Measurements from ENCODE around the gene SPIRE1.

Gene SPIRE1

DNA sequence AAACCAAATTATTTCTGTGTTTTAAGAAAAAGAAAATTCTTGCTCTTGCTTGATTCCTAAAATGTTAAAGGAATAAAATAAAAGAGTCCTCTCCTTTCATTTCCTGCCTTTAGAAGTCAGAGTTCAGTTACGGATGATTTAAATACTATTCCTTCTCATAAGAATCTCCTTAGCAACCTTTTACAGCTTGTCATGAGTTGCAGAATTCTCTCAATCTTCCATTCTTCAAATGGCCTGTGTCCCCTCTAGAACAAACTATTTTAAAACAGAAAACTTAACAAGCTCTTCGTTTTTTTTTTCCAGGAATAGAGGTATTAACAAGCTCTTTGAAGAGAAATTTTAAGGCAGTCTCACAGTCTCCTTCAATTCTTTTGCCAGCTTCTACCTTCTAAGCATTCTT, 42.2 kb downstream of the SPIRE1 start:
- peaks cover 0 to 9% of the 10 kb centered on the region in 2 donors for H3K9me3 ChIP-seq (replicated peaks in 1 of 2; ENCODE audit: control insufficient read depth in 2 of 2, insufficient read depth in 1 of 2, low read depth in 1 of 2, low read length in 2 of 2)
- H3K4me1 ChIP-seq (ENCODE audit: control insufficient read depth in 2 of 2, insufficient read depth in 1 of 2, low read depth in 1 of 2, low read length in 2 of 2), result peaks cover 2 to 6% of the 10 kb centered on the region in 2 donors
- no peak for DNase-seq (ENCODE audit: low spot score)
- H2BK5ac ChIP-seq (ENCODE audit: low read length), result no peak overlapping the region
- H4K91ac ChIP-seq (ENCODE audit: low read depth, low read length, poor library complexity), result no peak overlapping the region
- H3K9ac ChIP-seq (ENCODE audit: low read depth, low read length, poor library complexity), result no peak overlapping the region
- no peak overlapping the region for H3K23ac ChIP-seq (ENCODE audit: low read depth, low read length, poor library complexity)
- H2AFZ ChIP-seq (ENCODE audit: low read length), result peak overlapping the region; percentile 43
- H3K14ac ChIP-seq (ENCODE audit: low read length), result no peak overlapping the region
- no peaks in the 10 kb centered on the region for H3K79me1 ChIP-seq (ENCODE audit: low read depth, low read length)
- WGBS, 2 donors (ENCODE audit: extremely low coverage in 2 of 2, insufficient read length in 2 of 2, insufficient replicate concordance in 1 of 2), result no CpG with 5 or more reads among the region's 2 CpGs
- no peak overlapping the region for H3K4me3 ChIP-seq (ENCODE audit: low read length in 2 of 2)
- no peak overlapping the region for H2BK120ac ChIP-seq (ENCODE audit: low read depth, low read length)
- no peaks in the 10 kb centered on the region for H3K27me3 ChIP-seq (ENCODE audit: control insufficient read depth in 3 of 3, insufficient read depth in 3 of 3, low read depth in 1 of 3, low read length in 3 of 3)
- peaks cover 0 to 5% of the 10 kb centered on the region in 2 donors for H3K36me3 ChIP-seq (replicated peaks in 1 of 2; ENCODE audit: control insufficient read depth in 2 of 2, insufficient read depth in 2 of 2, low read length in 2 of 2)
- no peak overlapping the region for H2AK5ac ChIP-seq (ENCODE audit: low read depth, low read length)
- no peak overlapping the region for H3K4ac ChIP-seq (ENCODE audit: low read length)
- no peak overlapping the region for H3K4me2 ChIP-seq (ENCODE audit: insufficient read depth, low read length, poor library complexity, severe bottlenecking)
- no peak overlapping the region for H3K18ac ChIP-seq (ENCODE audit: low read length)
- H3K27ac ChIP-seq (replicated peaks; ENCODE audit: low read length), result no peak overlapping the region
- no peak overlapping the region for H4K8ac ChIP-seq (ENCODE audit: low read depth, low read length)
- no peak overlapping the region for H2BK12ac ChIP-seq (ENCODE audit: low read length)
- H2BK15ac ChIP-seq (ENCODE audit: low read length), result no peak overlapping the region

DNA sequence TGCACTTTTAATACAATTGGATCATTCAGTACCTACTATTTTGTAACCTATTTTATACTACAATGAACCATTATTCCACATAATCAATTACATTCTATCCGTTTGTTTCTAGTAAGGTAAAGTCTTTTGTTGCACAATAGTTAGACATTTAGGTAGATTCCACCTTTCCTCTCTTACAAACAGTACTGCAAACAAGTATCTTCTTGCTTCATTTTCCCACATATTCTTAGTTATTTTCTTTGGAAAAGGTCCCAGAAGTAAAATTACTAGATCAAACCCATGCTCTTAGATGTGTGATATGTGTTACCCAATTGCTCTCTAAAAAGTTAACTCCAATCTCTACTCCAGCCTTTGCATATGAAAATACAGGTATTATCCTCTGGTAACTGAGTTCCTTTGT, 49.6 kb downstream of the SPIRE1 start:
- H3K27ac ChIP-seq (replicated peaks; ENCODE audit: low read length), result no peak overlapping the region
- no peak overlapping the region for H2AFZ ChIP-seq (ENCODE audit: low read length)
- no peak for DNase-seq (ENCODE audit: low spot score)
- no peak overlapping the region for H3K4me2 ChIP-seq (ENCODE audit: insufficient read depth, low read length, poor library complexity, severe bottlenecking)
- H2AK5ac ChIP-seq (ENCODE audit: low read depth, low read length), result no peak overlapping the region
- no peak overlapping the region for H2BK5ac ChIP-seq (ENCODE audit: low read length)
- H3K14ac ChIP-seq (ENCODE audit: low read length), result no peak overlapping the region
- no peak overlapping the region for H3K4ac ChIP-seq (ENCODE audit: low read length)
- no peaks in the 10 kb centered on the region for H3K9me3 ChIP-seq (replicated peaks in 1 of 2; ENCODE audit: control insufficient read depth in 2 of 2, insufficient read depth in 1 of 2, low read depth in 1 of 2, low read length in 2 of 2)
- no peak overlapping the region for H3K23ac ChIP-seq (ENCODE audit: low read depth, low read length, poor library complexity)
- no peak overlapping the region for H2BK120ac ChIP-seq (ENCODE audit: low read depth, low read length)
- H4K91ac ChIP-seq (ENCODE audit: low read depth, low read length, poor library complexity), result no peak overlapping the region
- no peak overlapping the region for H3K9ac ChIP-seq (ENCODE audit: low read depth, low read length, poor library complexity)
- H4K8ac ChIP-seq (ENCODE audit: low read depth, low read length), result no peak overlapping the region
- H2BK15ac ChIP-seq (ENCODE audit: low read length), result no peak overlapping the region
- H3K27me3 ChIP-seq (ENCODE audit: control insufficient read depth in 3 of 3, insufficient read depth in 3 of 3, low read depth in 1 of 3, low read length in 3 of 3), result no peaks in the 10 kb centered on the region
- WGBS, 2 donors (ENCODE audit: extremely low coverage in 2 of 2, insufficient read length in 2 of 2, insufficient replicate concordance in 1 of 2), result no CpG with 5 or more reads among the region's 1 CpG
- H3K4me3 ChIP-seq (ENCODE audit: low read length in 2 of 2), result no peak overlapping the region
- H3K36me3 ChIP-seq (replicated peaks in 1 of 2; ENCODE audit: control insufficient read depth in 2 of 2, insufficient read depth in 2 of 2, low read length in 2 of 2), result no peaks in the 10 kb centered on the region
- no peak overlapping the region for H2BK12ac ChIP-seq (ENCODE audit: low read length)
- peaks cover 0 to 3% of the 10 kb centered on the region in 2 donors for H3K4me1 ChIP-seq (ENCODE audit: control insufficient read depth in 2 of 2, insufficient read depth in 1 of 2, low read depth in 1 of 2, low read length in 2 of 2)
- H3K18ac ChIP-seq (ENCODE audit: low read length), result no peak overlapping the region
- no peaks in the 10 kb centered on the region for H3K79me1 ChIP-seq (ENCODE audit: low read depth, low read length)

DNA sequence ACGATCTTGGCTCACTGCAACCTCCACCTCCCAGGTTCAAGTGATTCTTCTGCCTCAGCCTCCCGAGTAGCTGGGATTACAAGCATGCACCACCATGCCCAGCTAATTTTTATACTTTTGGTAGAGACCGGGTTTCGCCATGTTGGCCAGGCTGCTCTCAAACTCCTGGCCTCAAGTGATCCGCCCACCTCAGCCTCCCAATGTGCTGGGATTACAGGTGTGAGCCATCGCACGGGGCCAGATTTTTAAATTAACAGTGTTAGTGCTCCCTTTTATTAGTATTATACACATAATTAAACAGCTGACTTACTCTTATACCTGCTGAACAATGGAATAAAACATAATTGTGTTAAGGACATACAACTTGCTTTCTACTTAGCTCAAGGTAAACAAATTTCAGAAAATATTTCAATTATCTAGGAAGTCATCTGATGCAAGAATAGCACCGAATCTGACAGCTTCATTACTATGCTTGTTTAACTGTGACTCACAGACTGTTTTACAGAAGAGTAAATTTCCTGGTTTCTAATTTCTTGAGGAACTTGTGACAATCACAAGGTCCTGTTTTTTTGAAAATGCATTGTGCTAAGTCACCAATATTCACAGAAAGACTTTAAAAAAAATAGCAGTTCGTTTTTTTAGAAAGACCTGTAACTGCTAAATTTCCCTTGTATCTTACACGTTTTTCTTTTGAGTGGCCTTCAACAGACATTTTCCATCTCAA, 51.2 kb downstream of the SPIRE1 start:
- DNase-seq (ENCODE audit: low spot score), result no peak
- Histone ChIP-seq H3K4ac (ENCODE audit: low read length) (no peak overlapping the region), H3K36me3 (replicated peaks in 1 of 2; ENCODE audit: control insufficient read depth in 2 of 2, insufficient read depth in 2 of 2, low read length in 2 of 2) (no peaks in the 10 kb centered on the region), H3K4me3 (ENCODE audit: low read length in 2 of 2) (no peak overlapping the region), H2AK5ac (ENCODE audit: low read depth, low read length) (no peak overlapping the region), H2BK15ac (ENCODE audit: low read length) (no peak overlapping the region), H3K18ac (ENCODE audit: low read length) (no peak overlapping the region), H3K27ac (replicated peaks; ENCODE audit: low read length) (no peak overlapping the region), H3K14ac (ENCODE audit: low read length) (no peak overlapping the region), H2AFZ (ENCODE audit: low read length) (no peak overlapping the region), H3K9ac (ENCODE audit: low read depth, low read length, poor library complexity) (no peak overlapping the region), H3K4me2 (ENCODE audit: insufficient read depth, low read length, poor library complexity, severe bottlenecking) (no peak overlapping the region), H3K27me3 (ENCODE audit: control insufficient read depth in 3 of 3, insufficient read depth in 3 of 3, low read depth in 1 of 3, low read length in 3 of 3) (no peaks in the 10 kb centered on the region), H3K4me1 (ENCODE audit: control insufficient read depth in 2 of 2, insufficient read depth in 1 of 2, low read depth in 1 of 2, low read length in 2 of 2) (peaks cover 0 to 3% of the 10 kb centered on the region in 2 donors), H2BK120ac (ENCODE audit: low read depth, low read length) (no peak overlapping the region), H4K91ac (ENCODE audit: low read depth, low read length, poor library complexity) (no peak overlapping the region), H4K8ac (ENCODE audit: low read depth, low read length) (no peak overlapping the region), H3K79me1 (ENCODE audit: low read depth, low read length) (no peaks in the 10 kb centered on the region), H3K23ac (ENCODE audit: low read depth, low read length, poor library complexity) (no peak overlapping the region), H3K9me3 (replicated peaks in 1 of 2; ENCODE audit: control insufficient read depth in 2 of 2, insufficient read depth in 1 of 2, low read depth in 1 of 2, low read length in 2 of 2) (no peaks in the 10 kb centered on the region), H2BK12ac (ENCODE audit: low read length) (no peak overlapping the region), H2BK5ac (ENCODE audit: low read length) (no peak overlapping the region)
- no CpG with 5 or more reads among the region's 10 CpGs for WGBS, 2 donors (ENCODE audit: extremely low coverage in 2 of 2, insufficient read length in 2 of 2, insufficient replicate concordance in 1 of 2)

DNA sequence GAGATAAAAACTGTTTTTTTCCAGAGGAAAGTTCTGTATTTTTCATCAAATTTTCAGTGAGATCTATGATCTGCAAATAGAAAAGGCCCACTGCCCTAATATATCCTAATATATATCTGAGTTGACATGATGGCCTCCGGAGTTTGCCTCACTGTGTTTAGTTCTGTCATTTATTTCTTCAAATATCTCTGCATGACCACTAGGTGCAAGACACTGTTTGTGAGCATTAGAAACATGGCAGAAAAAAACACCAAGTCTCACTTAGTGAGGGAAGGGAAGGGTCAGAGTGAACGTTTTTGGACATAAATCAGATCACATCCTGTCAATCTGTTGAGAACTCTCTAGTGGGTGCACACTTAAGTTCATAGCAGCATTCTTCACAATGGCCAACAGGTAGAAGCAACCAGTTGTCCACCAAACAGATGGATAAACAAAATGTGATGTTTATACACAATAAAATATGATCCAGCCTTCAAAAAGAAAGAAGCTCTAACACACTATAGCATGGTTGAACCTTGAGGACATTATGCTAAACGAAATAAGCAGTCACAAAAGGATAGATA, 53.4 kb downstream of the SPIRE1 start:
- Histone ChIP-seq H4K91ac (ENCODE audit: low read depth, low read length, poor library complexity) (no peak overlapping the region), H3K23ac (ENCODE audit: low read depth, low read length, poor library complexity) (no peak overlapping the region), H2BK12ac (ENCODE audit: low read length) (no peak overlapping the region), H3K27me3 (ENCODE audit: control insufficient read depth in 3 of 3, insufficient read depth in 3 of 3, low read depth in 1 of 3, low read length in 3 of 3) (no peaks in the 10 kb centered on the region), H3K18ac (ENCODE audit: low read length) (no peak overlapping the region), H3K27ac (replicated peaks; ENCODE audit: low read length) (no peak overlapping the region), H3K4ac (ENCODE audit: low read length) (no peak overlapping the region), H2AFZ (ENCODE audit: low read length) (no peak overlapping the region), H2BK120ac (ENCODE audit: low read depth, low read length) (no peak overlapping the region), H3K9me3 (replicated peaks in 1 of 2; ENCODE audit: control insufficient read depth in 2 of 2, insufficient read depth in 1 of 2, low read depth in 1 of 2, low read length in 2 of 2) (no peaks in the 10 kb centered on the region), H2BK5ac (ENCODE audit: low read length) (no peak overlapping the region), H2AK5ac (ENCODE audit: low read depth, low read length) (no peak overlapping the region), H3K79me1 (ENCODE audit: low read depth, low read length) (no peaks in the 10 kb centered on the region), H3K36me3 (replicated peaks in 1 of 2; ENCODE audit: control insufficient read depth in 2 of 2, insufficient read depth in 2 of 2, low read length in 2 of 2) (no peaks in the 10 kb centered on the region), H2BK15ac (ENCODE audit: low read length) (no peak overlapping the region), H3K4me3 (ENCODE audit: low read length in 2 of 2) (no peak overlapping the region), H3K14ac (ENCODE audit: low read length) (no peak overlapping the region), H3K4me2 (ENCODE audit: insufficient read depth, low read length, poor library complexity, severe bottlenecking) (no peak overlapping the region), H3K9ac (ENCODE audit: low read depth, low read length, poor library complexity) (no peak overlapping the region), H4K8ac (ENCODE audit: low read depth, low read length) (no peak overlapping the region), H3K4me1 (ENCODE audit: control insufficient read depth in 2 of 2, insufficient read depth in 1 of 2, low read depth in 1 of 2, low read length in 2 of 2) (no peaks in the 10 kb centered on the region)
- no CpG with 5 or more reads among the region's 3 CpGs for WGBS, 2 donors (ENCODE audit: extremely low coverage in 2 of 2, insufficient read length in 2 of 2, insufficient replicate concordance in 1 of 2)
- no peak for DNase-seq (ENCODE audit: low spot score)

Data from neuronal stem cell (in vitro differentiated cells).